Measurements from ENCODE around the gene ZFAND2B. TPM values are rescaled to one million over a fixed set of nuclear protein-coding genes. Genes with fewer than 3 reads are reported as not detected.

Gene ZFAND2B
- total RNA-seq, 1 experiment from 2014 or later: 19.5 TPM

DNA sequence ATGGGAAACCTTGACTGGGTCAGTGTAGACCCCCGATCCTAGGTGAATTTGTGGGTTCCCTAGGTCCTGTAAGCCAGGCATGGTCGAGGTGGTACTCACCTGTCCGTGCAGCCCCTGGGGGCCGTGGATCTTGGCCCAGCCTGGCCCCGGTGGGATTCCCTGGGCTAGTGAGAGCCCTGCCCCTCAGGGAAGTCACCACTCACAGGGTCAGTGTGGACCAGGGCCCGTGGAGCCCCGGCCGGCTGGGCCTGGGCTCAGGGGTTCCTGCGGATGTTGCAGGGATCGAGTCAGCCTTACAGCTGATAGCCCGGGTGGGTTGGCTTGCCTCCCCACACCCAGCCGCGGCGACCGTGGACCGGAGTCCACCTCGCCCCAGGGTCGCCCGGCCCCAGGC lies 22.3 kb downstream of the ZFAND2B start (continued):
- TF ChIP-seq, protein P1, sequence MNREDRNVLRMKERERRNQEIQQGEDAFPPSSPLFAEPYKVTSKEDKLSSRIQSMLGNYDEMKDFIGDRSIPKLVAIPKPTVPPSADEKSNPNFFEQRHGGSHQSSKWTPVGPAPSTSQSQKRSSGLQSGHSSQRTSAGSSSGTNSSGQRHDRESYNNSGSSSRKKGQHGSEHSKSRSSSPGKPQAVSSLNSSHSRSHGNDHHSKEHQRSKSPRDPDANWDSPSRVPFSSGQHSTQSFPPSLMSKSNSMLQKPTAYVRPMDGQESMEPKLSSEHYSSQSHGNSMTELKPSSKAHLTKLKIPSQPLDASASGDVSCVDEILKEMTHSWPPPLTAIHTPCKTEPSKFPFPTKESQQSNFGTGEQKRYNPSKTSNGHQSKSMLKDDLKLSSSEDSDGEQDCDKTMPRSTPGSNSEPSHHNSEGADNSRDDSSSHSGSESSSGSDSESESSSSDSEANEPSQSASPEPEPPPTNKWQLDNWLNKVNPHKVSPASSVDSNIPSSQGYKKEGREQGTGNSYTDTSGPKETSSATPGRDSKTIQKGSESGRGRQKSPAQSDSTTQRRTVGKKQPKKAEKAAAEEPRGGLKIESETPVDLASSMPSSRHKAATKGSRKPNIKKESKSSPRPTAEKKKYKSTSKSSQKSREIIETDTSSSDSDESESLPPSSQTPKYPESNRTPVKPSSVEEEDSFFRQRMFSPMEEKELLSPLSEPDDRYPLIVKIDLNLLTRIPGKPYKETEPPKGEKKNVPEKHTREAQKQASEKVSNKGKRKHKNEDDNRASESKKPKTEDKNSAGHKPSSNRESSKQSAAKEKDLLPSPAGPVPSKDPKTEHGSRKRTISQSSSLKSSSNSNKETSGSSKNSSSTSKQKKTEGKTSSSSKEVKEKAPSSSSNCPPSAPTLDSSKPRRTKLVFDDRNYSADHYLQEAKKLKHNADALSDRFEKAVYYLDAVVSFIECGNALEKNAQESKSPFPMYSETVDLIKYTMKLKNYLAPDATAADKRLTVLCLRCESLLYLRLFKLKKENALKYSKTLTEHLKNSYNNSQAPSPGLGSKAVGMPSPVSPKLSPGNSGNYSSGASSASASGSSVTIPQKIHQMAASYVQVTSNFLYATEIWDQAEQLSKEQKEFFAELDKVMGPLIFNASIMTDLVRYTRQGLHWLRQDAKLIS (CRISPR knock-in tag; IDR thresholded peaks at IDR 0.05; ENCODE audit: borderline replicate concordance): no peak
- TF ChIP-seq, protein P2, sequence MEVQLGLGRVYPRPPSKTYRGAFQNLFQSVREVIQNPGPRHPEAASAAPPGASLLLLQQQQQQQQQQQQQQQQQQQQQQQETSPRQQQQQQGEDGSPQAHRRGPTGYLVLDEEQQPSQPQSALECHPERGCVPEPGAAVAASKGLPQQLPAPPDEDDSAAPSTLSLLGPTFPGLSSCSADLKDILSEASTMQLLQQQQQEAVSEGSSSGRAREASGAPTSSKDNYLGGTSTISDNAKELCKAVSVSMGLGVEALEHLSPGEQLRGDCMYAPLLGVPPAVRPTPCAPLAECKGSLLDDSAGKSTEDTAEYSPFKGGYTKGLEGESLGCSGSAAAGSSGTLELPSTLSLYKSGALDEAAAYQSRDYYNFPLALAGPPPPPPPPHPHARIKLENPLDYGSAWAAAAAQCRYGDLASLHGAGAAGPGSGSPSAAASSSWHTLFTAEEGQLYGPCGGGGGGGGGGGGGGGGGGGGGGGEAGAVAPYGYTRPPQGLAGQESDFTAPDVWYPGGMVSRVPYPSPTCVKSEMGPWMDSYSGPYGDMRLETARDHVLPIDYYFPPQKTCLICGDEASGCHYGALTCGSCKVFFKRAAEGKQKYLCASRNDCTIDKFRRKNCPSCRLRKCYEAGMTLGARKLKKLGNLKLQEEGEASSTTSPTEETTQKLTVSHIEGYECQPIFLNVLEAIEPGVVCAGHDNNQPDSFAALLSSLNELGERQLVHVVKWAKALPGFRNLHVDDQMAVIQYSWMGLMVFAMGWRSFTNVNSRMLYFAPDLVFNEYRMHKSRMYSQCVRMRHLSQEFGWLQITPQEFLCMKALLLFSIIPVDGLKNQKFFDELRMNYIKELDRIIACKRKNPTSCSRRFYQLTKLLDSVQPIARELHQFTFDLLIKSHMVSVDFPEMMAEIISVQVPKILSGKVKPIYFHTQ (CRISPR knock-in tag; IDR thresholded peaks at IDR 0.05): no peak

DNA sequence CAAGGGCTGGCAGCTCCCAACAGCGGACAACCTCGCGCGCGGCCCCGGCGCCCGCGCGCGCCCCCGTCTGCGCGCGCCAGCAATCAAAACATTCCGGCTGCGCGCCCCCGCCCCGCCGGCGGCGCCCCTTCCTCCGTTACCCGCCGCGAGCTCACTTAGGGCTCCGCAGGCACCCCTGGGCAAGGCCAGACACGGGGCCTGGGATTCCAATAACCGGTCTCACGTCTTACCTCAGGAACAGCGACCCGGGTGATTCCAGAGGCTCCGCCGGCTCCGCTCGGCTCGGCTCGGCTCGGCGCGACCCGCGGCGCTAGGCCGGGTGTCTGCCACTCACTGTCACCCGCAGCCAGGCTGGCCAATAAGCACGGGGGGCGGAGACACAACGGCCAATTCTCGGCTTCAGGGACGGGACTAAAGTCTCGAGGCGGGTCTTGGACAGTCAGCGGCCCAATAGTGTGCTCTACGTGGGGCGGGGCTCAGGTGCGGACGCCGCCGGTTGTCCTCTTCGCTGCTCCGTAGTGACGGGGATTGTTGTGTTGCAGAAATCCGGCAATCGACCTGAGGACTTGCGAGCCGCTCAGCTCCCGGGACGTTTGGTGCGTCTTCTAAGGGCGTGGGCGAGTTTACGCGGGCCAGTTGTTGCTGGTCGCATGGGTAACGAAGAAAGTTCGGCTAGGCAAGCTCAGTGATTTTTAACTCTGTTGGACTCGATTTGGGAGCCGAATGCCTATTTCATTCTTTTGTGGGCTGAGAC lies 22.9 kb downstream of the ZFAND2B start, which contains the start of the genes ANKZF1 and ATG9A:
TSS of gene ANKZF1 (plus strand) at position 502 of the 754 bp plus-strand sequence. CDS start 452 bp downstream, outside the sequence.
TSS of gene ATG9A (minus strand) at position 332 of the 754 bp plus-strand sequence. CDS start 1,612 bp downstream, outside the sequence.
- CTCF ChIA-PET: interaction anchor here (1.0 to 2.4 kb wide), 5 partner anchors 11 to 70 kb away, joined by 3 to 21 read pairs (median 6); partner anchors contain the start of gene ABCB6
- H3K4me1 Mint-ChIP-seq: peaks cover 12% of the 10 kb centered on the region
- peak; percentile 99 for DNase-seq (ENCODE audit: low spot score)
- H3K27ac Mint-ChIP-seq: peak within 1 kb of the TSS; percentile 97
- POLR2A ChIA-PET: interaction anchor here (0.6 to 2.4 kb wide), 6 partner anchors 10 to 65 kb away, joined by 3 to 18 read pairs (median 5); partner anchors contain the start of genes ABCB6, DNAJB2, GLB1L and STK16
- peak; percentile 98 for ATAC-seq
- peak within 1 kb of the TSS; percentile 93 for H3K4me3 Mint-ChIP-seq
- peaks cover 47% of the 10 kb centered on the region for H3K36me3 Mint-ChIP-seq
- no peaks in the 10 kb centered on the region for H3K27me3 Mint-ChIP-seq (ENCODE audit: low read depth)
- no peaks in the 10 kb centered on the region for H3K9me3 Mint-ChIP-seq
- TF ChIP-seq, protein P3, sequence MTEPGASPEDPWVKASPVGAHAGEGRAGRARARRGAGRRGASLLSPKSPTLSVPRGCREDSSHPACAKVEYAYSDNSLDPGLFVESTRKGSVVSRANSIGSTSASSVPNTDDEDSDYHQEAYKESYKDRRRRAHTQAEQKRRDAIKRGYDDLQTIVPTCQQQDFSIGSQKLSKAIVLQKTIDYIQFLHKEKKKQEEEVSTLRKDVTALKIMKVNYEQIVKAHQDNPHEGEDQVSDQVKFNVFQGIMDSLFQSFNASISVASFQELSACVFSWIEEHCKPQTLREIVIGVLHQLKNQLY (CRISPR knock-in tag; IDR thresholded peaks at IDR 0.05): no peak
- no peak for TF ChIP-seq ZNF416 (CRISPR knock-in tag; IDR thresholded peaks at IDR 0.05)
- TF ChIP-seq FOXK1 (CRISPR knock-in tag; IDR thresholded peaks at IDR 0.05): peak; percentile 92
- no peak for TF ChIP-seq ZNF263 (CRISPR knock-in tag; IDR thresholded peaks at IDR 0.05; ENCODE audit: low read depth)
- peak; percentile 27; the same call in 1 of the 2 replicates for TF ChIP-seq FOXP1 (CRISPR knock-in tag; IDR thresholded peaks at IDR 0.05; ENCODE audit: borderline replicate concordance)
- TF ChIP-seq SMAD3 (CRISPR knock-in tag; IDR thresholded peaks at IDR 0.05; ENCODE audit: borderline replicate concordance): no peak
- TF ChIP-seq CBFB (CRISPR knock-in tag; IDR thresholded peaks at IDR 0.05; ENCODE audit: low read depth): no peak
- no peak for TF ChIP-seq CREB1 (CRISPR knock-in tag; IDR thresholded peaks at IDR 0.05)
- TF ChIP-seq EMX1 (CRISPR knock-in tag; IDR thresholded peaks at IDR 0.05): no peak
- TF ChIP-seq, protein P4, sequence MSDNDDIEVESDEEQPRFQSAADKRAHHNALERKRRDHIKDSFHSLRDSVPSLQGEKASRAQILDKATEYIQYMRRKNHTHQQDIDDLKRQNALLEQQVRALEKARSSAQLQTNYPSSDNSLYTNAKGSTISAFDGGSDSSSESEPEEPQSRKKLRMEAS (CRISPR knock-in tag; IDR thresholded peaks at IDR 0.05): peak; percentile 78
- no peak for TF ChIP-seq RORB (CRISPR knock-in tag; IDR thresholded peaks at IDR 0.05)
- TF ChIP-seq, protein P5, sequence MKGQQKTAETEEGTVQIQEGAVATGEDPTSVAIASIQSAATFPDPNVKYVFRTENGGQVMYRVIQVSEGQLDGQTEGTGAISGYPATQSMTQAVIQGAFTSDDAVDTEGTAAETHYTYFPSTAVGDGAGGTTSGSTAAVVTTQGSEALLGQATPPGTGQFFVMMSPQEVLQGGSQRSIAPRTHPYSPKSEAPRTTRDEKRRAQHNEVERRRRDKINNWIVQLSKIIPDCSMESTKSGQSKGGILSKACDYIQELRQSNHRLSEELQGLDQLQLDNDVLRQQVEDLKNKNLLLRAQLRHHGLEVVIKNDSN (CRISPR knock-in tag; IDR thresholded peaks at IDR 0.05): 0 out of 2 replicates have a peak, but pooled peaks have one; percentile 22
- TF ChIP-seq ZNF671 (CRISPR knock-in tag; IDR thresholded peaks at IDR 0.05): no peak
- TF ChIP-seq, protein P6, sequence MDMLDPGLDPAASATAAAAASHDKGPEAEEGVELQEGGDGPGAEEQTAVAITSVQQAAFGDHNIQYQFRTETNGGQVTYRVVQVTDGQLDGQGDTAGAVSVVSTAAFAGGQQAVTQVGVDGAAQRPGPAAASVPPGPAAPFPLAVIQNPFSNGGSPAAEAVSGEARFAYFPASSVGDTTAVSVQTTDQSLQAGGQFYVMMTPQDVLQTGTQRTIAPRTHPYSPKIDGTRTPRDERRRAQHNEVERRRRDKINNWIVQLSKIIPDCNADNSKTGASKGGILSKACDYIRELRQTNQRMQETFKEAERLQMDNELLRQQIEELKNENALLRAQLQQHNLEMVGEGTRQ (CRISPR knock-in tag; IDR thresholded peaks at IDR 0.05): peak; percentile 15
- TF ChIP-seq SP1 (CRISPR knock-in tag; conservative IDR thresholded peaks at IDR 0.05): peak; percentile 94
- TF ChIP-seq MXD4 (CRISPR knock-in tag; IDR thresholded peaks at IDR 0.05; ENCODE audit: borderline replicate concordance): no peak
- TF ChIP-seq, protein P7, sequence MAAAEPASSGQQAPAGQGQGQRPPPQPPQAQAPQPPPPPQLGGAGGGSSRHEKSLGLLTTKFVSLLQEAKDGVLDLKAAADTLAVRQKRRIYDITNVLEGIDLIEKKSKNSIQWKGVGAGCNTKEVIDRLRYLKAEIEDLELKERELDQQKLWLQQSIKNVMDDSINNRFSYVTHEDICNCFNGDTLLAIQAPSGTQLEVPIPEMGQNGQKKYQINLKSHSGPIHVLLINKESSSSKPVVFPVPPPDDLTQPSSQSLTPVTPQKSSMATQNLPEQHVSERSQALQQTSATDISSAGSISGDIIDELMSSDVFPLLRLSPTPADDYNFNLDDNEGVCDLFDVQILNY (CRISPR knock-in tag; IDR thresholded peaks at IDR 0.05): peak; percentile 20; the same call in 1 of the 2 replicates
- TF ChIP-seq NR2C2 (CRISPR knock-in tag; IDR thresholded peaks at IDR 0.05): no peak
